Heart left ventricle (tissue), 16 donors: Measurements from ENCODE around the gene UBE2M. TPM values are rescaled to one million over a fixed set of nuclear protein-coding genes. Genes with fewer than 3 reads are reported as not detected.

Source experiments
- ATAC-seq, 4 donors: fragments of 200-7000 bp; cut with Tn5 transposase; one replicate each; pipeline ENCODE4 v1.9.1; 2020 to 2022; ENCODE audit warnings: moderate library complexity in 4 of 4, mild to moderate bottlenecking in 3 of 4, moderate number of reproducible peaks in 1 of 4
- DNase-seq, 5 donors: peaks; one replicate each; pipeline ENCODE4 v3.0.0-alpha.2; 2020
- H3K27ac ChIP-seq, 12 donors: fragments of 200-600 bp; sonication (generic) in 4 of 12; one replicate each; pipeline versions ENCODE4 v1.5.0 to v1.8.0; 2016 to 2022; ENCODE audit warnings: mild to moderate bottlenecking in 2 of 12
- H3K27me3 ChIP-seq, 9 donors: fragments of 200-600 bp; sonication (generic) in 2 of 9; one replicate each; pipeline versions ENCODE4 v1.5.1 to v1.8.0; 2016 to 2022; ENCODE audit warnings: mild to moderate bottlenecking in 3 of 9
- H3K36me3 ChIP-seq, 9 donors: fragments of 200-600 bp; sonication (generic) in 2 of 9; one replicate each; pipeline versions ENCODE4 v1.5.0 to v1.8.0; 2018 to 2022; ENCODE audit warnings: mild to moderate bottlenecking in 2 of 9
- H3K4me1 ChIP-seq, 12 donors: fragments of 200-600 bp; sonication (generic) in 4 of 12; one replicate each; pipeline versions ENCODE4 v1.5.0 to v1.8.0; 2016 to 2022; ENCODE audit warnings: mild to moderate bottlenecking in 3 of 12
- H3K4me3 ChIP-seq, 12 donors: fragments of 200-600 bp; sonication (generic) in 4 of 12; one replicate each; pipeline versions ENCODE4 v1.5.0 to v1.8.0; 2017 to 2022; ENCODE audit warnings: mild to moderate bottlenecking in 9 of 12, moderate library complexity in 4 of 12
- H3K9me3 ChIP-seq, 12 donors: fragments of 200-600 bp; sonication (generic) in 4 of 12; one replicate each; pipeline versions ENCODE4 v1.5.0 to v1.8.0; 2016 to 2022; ENCODE audit warnings: mild to moderate bottlenecking in 1 of 12
- CTCF ChIP-seq, 12 donors: fragments of 200-600 bp; sonication (generic) in 4 of 12; IDR thresholded peaks; one replicate each; pipeline versions ENCODE4 v1.5.0 to v1.8.0; 2018 to 2022; ENCODE audit warnings: antibody characterized with exemption in 12 of 12, mild to moderate bottlenecking in 5 of 12
- POLR2A ChIP-seq, 2 donors: fragments of 450-650 bp; IDR thresholded peaks; one replicate each; pipeline ENCODE4 v1.6.1; 2017; ENCODE audit warnings: antibody characterized with exemption in 2 of 2, mild to moderate bottlenecking in 2 of 2, moderate library complexity in 2 of 2
- WGBS, 4 donors: extraction: QIAGEN DNeasy Blood & Tissue Kit in 2 of 4; methylation state at CpG; one replicate each; pipeline versions ENCODE4 v1.1.5 to v1.1.7; 2013 to 2018; 5-methylcytosine and 5-hydroxymethylcytosine counted together
- intact Hi-C, 10 donors: fragments of 100-400 bp; cut with DNase I; formaldehyde crosslinking; loops; one replicate each; pipeline versions ENCODE4 v1.11.1 to v1.14.2; 2022
- polyA plus RNA-seq, 2 donors: library from polyadenylated mRNA; stranded (reverse); fragments of 200-250 nt; gene quantifications; one replicate each; pipeline ENCODE4 v1.2.3, GENCODE V29; 2013
- total RNA-seq, 9 donors: library from RNA; depleted of rRNA in 2 of 9; stranded (reverse); fragments of >200 nt in 2 of 9; fragmentation: NEBNext Ultra II Directional in 3 of 9; extraction: Animal tissue kit (Norgen Biotek cat#: 25700) in 3 of 9; gene quantifications; one replicate each; pipeline versions ENCODE4 v1.1.0 to v1.2.4, GENCODE V29; 2016 to 2023
- donor health status: ischemic (EF 13 %, LVEDD 7.1; RV severe dilation, severe dysfunction).
- donor health status: healthy with polysubstance abuse.
- donor health status: DM: no; HTN: yes; CAD: no.
- donor health status: DM: no; HTN: no; CAD: no.
- donor health status: ischemic (EF 25% LVEDD 6.9; RV normal size, moderate dysfunction).
- donor health status: ischemic (EF 25% LVEDD 5.7; RV mildly dilated, moderate dysfunction).
- donor health status: healthy.
- donor health status: DM: yes; HTN: yes; CAD: no.
- donor health status: ischemic (EF 35%, LVEDD 5.7; RV mildly dilated, moderate dysfunction).
- donor health status: nonischemic (EF 11% LVEDD 7.7; RV severe dilation, severe dysfunction).
- donor health status: DM: yes; HTN: yes; CAD: no.
- donor health status: PGD.
- donor health status: ischemic (EF 29% LVEDD 5.4; RV normal size, mild dysfunction).
- donor health status: nonischemic (EF 23%, LVEDD 6.1; RV moderate dilation, normal function).

Gene UBE2M
- total and polyA plus RNA-seq, 11 donors = 35.3 to 139 (median 114) TPM

DNA sequence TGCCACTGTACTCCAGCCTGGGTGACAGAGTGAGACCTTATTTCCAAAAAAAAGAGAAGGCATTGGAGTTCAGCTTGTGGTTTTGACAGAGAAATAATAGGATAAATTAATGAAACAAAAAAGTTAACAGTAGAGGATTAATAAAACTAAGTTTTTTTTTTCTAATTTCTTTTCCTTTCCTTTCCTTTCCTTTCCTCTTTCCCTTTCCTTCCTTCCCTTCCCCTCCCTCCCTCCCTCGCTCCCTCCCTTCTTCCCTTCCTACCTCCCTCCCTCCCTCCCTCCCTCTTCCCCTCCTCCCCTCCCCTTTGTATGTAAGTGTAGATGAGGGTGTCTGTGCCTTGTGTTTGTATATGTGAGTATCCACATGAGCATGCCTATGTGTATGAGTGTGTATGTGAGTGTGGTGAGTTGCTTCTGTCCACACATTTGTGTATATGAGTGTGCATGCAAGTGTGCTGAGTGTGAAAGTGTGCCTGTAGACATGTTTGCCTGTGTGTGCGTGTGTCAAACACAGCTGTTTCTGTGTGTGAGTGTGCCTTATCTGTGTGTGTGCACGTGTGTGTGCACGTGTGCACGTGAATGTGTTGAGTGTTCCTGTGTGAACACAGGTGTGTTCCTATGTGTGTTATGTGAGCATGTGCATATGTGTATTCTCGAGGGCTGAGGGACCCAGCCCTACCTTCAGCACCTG lies 27.2 kb upstream of the UBE2M start:
- WGBS, 4 donors = 77 to 89% (median 81%) methylated on average over 6 of the region's 6 CpGs
- no peak for TF ChIP-seq POLR2A (IDR thresholded peaks at IDR 0.05)
- no peak for TF ChIP-seq CTCF (IDR thresholded peaks at IDR 0.05)
- no peak for ATAC-seq
- Histone ChIP-seq H3K27me3 (no peaks in the 10 kb centered on the region), H3K27ac (no peak overlapping the region), H3K9me3 (no peaks in the 10 kb centered on the region), H3K4me3 (no peak overlapping the region), H3K4me1 (peaks cover 0 to 10% (median 3%) of the 10 kb centered on the region in 12 donors), H3K36me3 (peaks cover 0 to 31% (median 22%) of the 10 kb centered on the region in 9 donors)
- intact Hi-C loops = no loop called here
- DNase-seq = no peak

- Histone ChIP-seq H3K9me3 (no peaks in the 10 kb centered on the region), H3K27me3 (no peaks in the 10 kb centered on the region), H3K4me1 (peaks cover 0 to 10% (median 3%) of the 10 kb centered on the region in 12 donors), H3K36me3 (peaks cover 0 to 31% (median 22%) of the 10 kb centered on the region in 9 donors), H3K27ac (no peak overlapping the region), H3K4me3 (no peak overlapping the region)
- TF ChIP-seq CTCF (IDR thresholded peaks at IDR 0.05) (no peak), POLR2A (IDR thresholded peaks at IDR 0.05) (no peak)
- no peak for DNase-seq
- WGBS, 4 donors = 86 to 92% (median 88%) methylated on average over 8 to 9 of the region's 9 CpGs
- ATAC-seq = no peak
- intact Hi-C loops = no loop called here
Observed at GRCh38 chr19:58584498-58585441, 26.4 kb upstream of the UBE2M start.

- DNase-seq (peak in 1 of 5 donors; percentile 12), ATAC-seq (no peak)
- intact Hi-C loops = no loop called here
- Histone ChIP-seq H3K9me3 (no peaks in the 10 kb centered on the region), H3K27me3 (no peaks in the 10 kb centered on the region), H3K27ac (no peak overlapping the region), H3K4me3 (no peak overlapping the region), H3K36me3 (peaks cover 0 to 31% (median 22%) of the 10 kb centered on the region in 9 donors), H3K4me1 (peaks cover 0 to 10% (median 3%) of the 10 kb centered on the region in 12 donors)
- 92 to 96% (median 94%) methylated on average over 6 of the region's 6 CpGs for WGBS, 4 donors
- TF ChIP-seq CTCF (IDR thresholded peaks at IDR 0.05) (no peak), POLR2A (IDR thresholded peaks at IDR 0.05) (no peak)
Observed at GRCh38 chr19:58582985-58583384, 24.6 kb upstream of the UBE2M start.
